Keratinocyte (primary cell): ENCODE measurements around the gene SCN9A. TPM values are rescaled to one million over a fixed set of nuclear protein-coding genes. Genes with fewer than 3 reads are reported as not detected.

Experiments
- DNase-seq: peaks from one replicate; pipeline ENCODE4 v3.0.0-alpha.2; 2011; ENCODE audit warnings: low read depth, missing footprints, low spot score
- FAIRE-seq: peaks from 2 replicates; lab custom pipeline; 2011; peaks lifted over from hg19 to GRCh38; lab: Jason Lieb, UNC
- H2AFZ ChIP-seq: 2 replicates; pipeline ENCODE4 v1.6.0; 2012; ENCODE audit warnings: low read length, control low read depth, inconsistent platforms; ENCODE audit not compliant: control insufficient read depth
- H3K27ac ChIP-seq: 2 replicates; pipeline ENCODE4 v1.5.1; 2011; ENCODE audit warnings: low read length; ENCODE audit not compliant: control insufficient read depth, insufficient read depth
- H3K27me3 ChIP-seq: 3 replicates; pipeline ENCODE4 v1.6.0; 2011; ENCODE audit warnings: low read length; ENCODE audit not compliant: control insufficient read depth, insufficient read depth; ENCODE audit errors: extremely low read depth
- H3K36me3 ChIP-seq, 2 experiments: 2 replicates in 1 of 2; 3 replicates in 1 of 2; pipeline ENCODE4 v1.5.1; 2011; ENCODE audit warnings: low read length in 2 of 2, mild to moderate bottlenecking in 1 of 2; ENCODE audit not compliant: control insufficient read depth in 2 of 2, insufficient read depth in 2 of 2; ENCODE audit errors: extremely low read depth in 1 of 2
- H3K4me1 ChIP-seq: 3 replicates; pipeline ENCODE4 v1.5.1; 2011; ENCODE audit warnings: low read length; ENCODE audit not compliant: control insufficient read depth, insufficient read depth; ENCODE audit errors: extremely low read depth
- H3K4me2 ChIP-seq: 3 replicates; pipeline ENCODE4 v1.6.0; 2011; ENCODE audit warnings: low read depth, low read length; ENCODE audit not compliant: control insufficient read depth, insufficient read depth; ENCODE audit errors: extremely low read depth
- H3K4me3 ChIP-seq, 3 experiments: fragments of 200-600 bp in 1 of 3; sonication (generic) in 1 of 3; 2 replicates in 2 of 3; 3 replicates in 1 of 3; pipeline ENCODE4 v1.5.1; 2011 to 2016; ENCODE audit warnings: low read length in 3 of 3, mild to moderate bottlenecking in 3 of 3, control low read depth in 2 of 3, inconsistent platforms in 1 of 3, low read depth in 1 of 3, mixed read lengths in 1 of 3, mixed run types in 1 of 3, moderate library complexity in 1 of 3; ENCODE audit not compliant: control insufficient read depth in 2 of 3, insufficient read depth in 2 of 3; ENCODE audit errors: extremely low read depth in 1 of 3
- H3K79me2 ChIP-seq: 2 replicates; pipeline ENCODE4 v1.6.0; 2012; ENCODE audit warnings: low read length; ENCODE audit not compliant: control insufficient read depth, insufficient read depth
- H3K9ac ChIP-seq: 3 replicates; pipeline ENCODE4 v1.6.0; 2011; ENCODE audit warnings: low read length; ENCODE audit not compliant: control insufficient read depth, insufficient read depth; ENCODE audit errors: extremely low read depth
- H3K9me1 ChIP-seq: 3 replicates; pipeline ENCODE4 v1.6.0; 2011; ENCODE audit warnings: low read length; ENCODE audit not compliant: control insufficient read depth, insufficient read depth; ENCODE audit errors: extremely low read depth
- H3K9me3 ChIP-seq: 2 replicates; pipeline ENCODE4 v1.5.1; 2012; ENCODE audit warnings: low read depth, low read length; ENCODE audit not compliant: control insufficient read depth
- H4K20me1 ChIP-seq: 3 replicates; pipeline ENCODE4 v1.6.0; 2011; ENCODE audit warnings: low read length; ENCODE audit not compliant: control insufficient read depth, insufficient read depth; ENCODE audit errors: extremely low read depth
- EZH2 ChIP-seq: IDR thresholded peaks from one replicate; pipeline ENCODE4 v1.6.1; 2012; ENCODE audit warnings: inconsistent platforms, mild to moderate bottlenecking, low read length, moderate library complexity
- dilution Hi-C: fragments of 300-500 bp; cut with MboI; formaldehyde crosslinking; loops from one replicate; pipeline ENCODE4 v1.7.0; 2020; ENCODE audit warnings: low sequenced_read_pairs; ENCODE audit not compliant: extremely low pct_ligation_motif_present
- polyA plus RNA-seq, 5 experiments: library from polyadenylated mRNA; depleted of rRNA in 3 of 5; stranded (reverse) in 3 of 5; stranded (forward) in 1 of 5; unstranded in 1 of 5; fragments of >200 nt; gene quantifications; 1 replicate in 1 of 5; 2 replicates in 3 of 5; 3 replicates in 1 of 5; pipeline versions ENCODE4 v1.2.1 to v1.2.3, GENCODE V29; 2011 to 2012; ENCODE audit warnings: missing spikeins in 2 of 5, low read depth in 1 of 5, low replicate concordance in 1 of 5
- TF ChIP-seq, protein P1 (sequence below), 3 experiments: IDR thresholded peaks in 1 of 3; conservative IDR thresholded peaks in 1 of 3; optimal IDR thresholded peaks in 1 of 3; 2 replicates in 2 of 3; 3 replicates in 1 of 3; pipeline versions ENCODE3 to v1.5.1; 2011; ENCODE audit warnings: low read length in 3 of 3, mild to moderate bottlenecking in 3 of 3, moderate library complexity in 2 of 3, control low read depth in 1 of 3, inconsistent platforms in 1 of 3; ENCODE audit not compliant: insufficient read depth in 2 of 3; ENCODE audit errors: extremely low read depth in 1 of 3

The SCN9A gene
- polyA plus RNA-seq, 1 donor (not counting 4 experiments of a cell fraction or from before 2014, with no cell fraction given) = 0.10 TPM

DNA sequence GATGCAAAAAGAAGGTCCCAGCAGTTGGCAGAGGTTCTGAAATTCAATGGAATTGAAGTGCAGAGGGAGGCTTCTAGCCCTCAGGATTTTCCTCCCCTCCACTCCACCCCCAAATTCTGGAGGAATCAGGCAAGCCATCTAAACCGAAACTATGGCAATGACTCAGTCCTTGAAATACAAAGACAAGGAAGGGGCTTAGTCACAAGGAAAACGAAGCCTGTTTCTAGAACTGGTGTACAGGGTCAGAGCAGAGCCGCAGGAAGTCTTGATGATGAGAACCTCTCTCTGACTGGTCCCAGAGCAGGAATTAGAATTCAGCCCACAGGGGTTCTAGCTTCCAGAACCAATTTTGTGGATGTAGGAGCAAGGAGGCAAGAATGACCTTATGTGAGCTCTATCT is 136.2 kb downstream of the SCN9A start:
- peaks cover 4% of the 10 kb centered on the region for H3K4me1 ChIP-seq
- no peaks in the 10 kb centered on the region for H4K20me1 ChIP-seq
- dilution Hi-C loops = no loop called here
- peak overlapping the region; percentile 52 for H2AFZ ChIP-seq
- FAIRE-seq = peak; percentile 74
- no peaks in the 10 kb centered on the region for H3K27me3 ChIP-seq
- H3K79me2 ChIP-seq = no peaks in the 10 kb centered on the region
- DNase-seq = no peak
- TF ChIP-seq EZH2 = no peak
- TF ChIP-seq, protein P1, sequence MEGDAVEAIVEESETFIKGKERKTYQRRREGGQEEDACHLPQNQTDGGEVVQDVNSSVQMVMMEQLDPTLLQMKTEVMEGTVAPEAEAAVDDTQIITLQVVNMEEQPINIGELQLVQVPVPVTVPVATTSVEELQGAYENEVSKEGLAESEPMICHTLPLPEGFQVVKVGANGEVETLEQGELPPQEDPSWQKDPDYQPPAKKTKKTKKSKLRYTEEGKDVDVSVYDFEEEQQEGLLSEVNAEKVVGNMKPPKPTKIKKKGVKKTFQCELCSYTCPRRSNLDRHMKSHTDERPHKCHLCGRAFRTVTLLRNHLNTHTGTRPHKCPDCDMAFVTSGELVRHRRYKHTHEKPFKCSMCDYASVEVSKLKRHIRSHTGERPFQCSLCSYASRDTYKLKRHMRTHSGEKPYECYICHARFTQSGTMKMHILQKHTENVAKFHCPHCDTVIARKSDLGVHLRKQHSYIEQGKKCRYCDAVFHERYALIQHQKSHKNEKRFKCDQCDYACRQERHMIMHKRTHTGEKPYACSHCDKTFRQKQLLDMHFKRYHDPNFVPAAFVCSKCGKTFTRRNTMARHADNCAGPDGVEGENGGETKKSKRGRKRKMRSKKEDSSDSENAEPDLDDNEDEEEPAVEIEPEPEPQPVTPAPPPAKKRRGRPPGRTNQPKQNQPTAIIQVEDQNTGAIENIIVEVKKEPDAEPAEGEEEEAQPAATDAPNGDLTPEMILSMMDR (optimal IDR thresholded peaks at IDR 0.05 in 1 of 3, IDR thresholded peaks at IDR 0.05 in 1 of 3, conservative IDR thresholded peaks at IDR 0.05 in 1 of 3; ENCODE audit: extremely low read depth in 1 of 3, insufficient read depth in 2 of 3, low read length in 3 of 3) = no peak
- no peak overlapping the region for H3K9ac ChIP-seq
- H3K4me2 ChIP-seq = peak overlapping the region; percentile 34
- H3K4me3 ChIP-seq = no peak overlapping the region
- peak overlapping the region; percentile 69 for H3K27ac ChIP-seq
- H3K9me1 ChIP-seq = no peaks in the 10 kb centered on the region
- H3K36me3 ChIP-seq = no peaks in the 10 kb centered on the region
- H3K9me3 ChIP-seq = no peaks in the 10 kb centered on the region

DNA sequence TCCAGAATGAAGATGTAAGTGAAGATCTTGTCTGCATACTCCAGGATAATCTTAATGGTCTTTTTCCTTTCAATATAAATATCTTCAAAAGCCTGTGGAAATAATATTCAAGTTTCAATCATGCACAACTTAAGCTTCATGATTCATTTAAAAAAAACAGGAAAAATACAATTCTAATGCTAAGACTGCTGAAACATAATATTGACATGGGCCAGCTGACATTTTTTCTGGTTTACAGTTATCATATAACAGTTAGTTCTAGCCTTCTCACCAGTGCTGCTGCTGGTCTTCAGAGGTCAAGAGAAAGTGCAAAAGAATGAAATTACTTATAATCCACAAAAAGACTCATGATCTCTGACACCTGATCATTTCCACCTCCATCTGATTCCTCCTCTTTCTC is 137.6 kb downstream of the SCN9A start:
- H3K4me1 ChIP-seq = peaks cover 4% of the 10 kb centered on the region
- no peaks in the 10 kb centered on the region for H3K27me3 ChIP-seq
- no peaks in the 10 kb centered on the region for H3K79me2 ChIP-seq
- no peaks in the 10 kb centered on the region for H3K9me3 ChIP-seq
- dilution Hi-C loops = no loop called here
- TF ChIP-seq EZH2 = no peak
- TF ChIP-seq, protein P1 (optimal IDR thresholded peaks at IDR 0.05 in 1 of 3, IDR thresholded peaks at IDR 0.05 in 1 of 3, conservative IDR thresholded peaks at IDR 0.05 in 1 of 3; ENCODE audit: extremely low read depth in 1 of 3, insufficient read depth in 2 of 3, low read length in 3 of 3) = no peak
- FAIRE-seq (no peak), DNase-seq (no peak)
- H3K4me2 ChIP-seq = no peak overlapping the region
- H4K20me1 ChIP-seq = no peaks in the 10 kb centered on the region
- H3K9ac ChIP-seq = no peak overlapping the region
- H3K4me3 ChIP-seq = no peak overlapping the region
- H2AFZ ChIP-seq = no peak overlapping the region
- no peaks in the 10 kb centered on the region for H3K36me3 ChIP-seq
- H3K9me1 ChIP-seq = no peaks in the 10 kb centered on the region
- no peak overlapping the region for H3K27ac ChIP-seq
